Smooth muscle cell (in vitro differentiated cells): ENCODE data around the gene UBE2Q1. TPM values are rescaled to one million over a fixed set of nuclear protein-coding genes. Genes with fewer than 3 reads are reported as not detected.

Source experiments
- DNase-seq: peaks from one replicate; lab custom pipeline; 2025; ENCODE audit not compliant: unreplicated experiment; lab: John Stamatoyannopoulos, UW
- H2AFZ ChIP-seq: fragments of 200-600 bp; sonication (generic); 2 replicates; pipeline ENCODE4 v1.6.0; 2016; ENCODE audit warnings: antibody characterized with exemption, low read depth, mild to moderate bottlenecking
- H3F3A ChIP-seq: fragments of 200-600 bp; sonication (generic); 2 replicates; pipeline ENCODE4 v1.6.0; 2017; ENCODE audit warnings: antibody characterized with exemption, low read depth
- H3K27ac ChIP-seq: fragments of 200-600 bp; sonication (generic); 2 replicates; pipeline ENCODE4 v1.5.1; 2016; ENCODE audit warnings: low read depth, mild to moderate bottlenecking
- H3K27me3 ChIP-seq: fragments of 200-600 bp; sonication (generic); 2 replicates; pipeline ENCODE4 v1.6.1; 2016; ENCODE audit warnings: low read depth, mild to moderate bottlenecking
- H3K36me3 ChIP-seq: fragments of 200-600 bp; sonication (generic); 2 replicates; pipeline ENCODE4 v1.5.1; 2016; ENCODE audit warnings: low read depth
- H3K4me1 ChIP-seq: fragments of 200-600 bp; sonication (generic); 2 replicates; pipeline ENCODE4 v1.5.1; 2016; ENCODE audit warnings: low read depth
- H3K4me2 ChIP-seq: fragments of 200-600 bp; sonication (generic); 2 replicates; pipeline ENCODE4 v1.6.0; 2016; ENCODE audit warnings: mild to moderate bottlenecking
- H3K4me3 ChIP-seq: fragments of 200-600 bp; sonication (generic); 2 replicates; pipeline ENCODE4 v1.5.1; 2016; ENCODE audit warnings: mild to moderate bottlenecking
- H3K79me2 ChIP-seq: fragments of 200-600 bp; sonication (generic); 2 replicates; pipeline ENCODE4 v1.6.0; 2016; ENCODE audit warnings: low read depth, mild to moderate bottlenecking
- H3K9ac ChIP-seq: fragments of 200-600 bp; sonication (generic); 2 replicates; pipeline ENCODE4 v1.6.0; 2016; ENCODE audit warnings: low read depth
- H3K9me3 ChIP-seq: fragments of 200-600 bp; sonication (generic); replicated peaks from 2 replicates; pipeline ENCODE4 v1.5.1; 2016; ENCODE audit warnings: low read depth
- H4K20me1 ChIP-seq: fragments of 200-600 bp; sonication (generic); 2 replicates; pipeline ENCODE4 v1.6.0; 2016; ENCODE audit warnings: low read depth
- WGBS: methylation state at CpG from one replicate; pipeline ENCODE4 v1.1.7; 2016; ENCODE audit warnings: low lambda C conversion rate; 5-methylcytosine and 5-hydroxymethylcytosine counted together
- polyA plus RNA-seq: library from polyadenylated mRNA; unstranded; fragments of >200 nt; fragmentation: Nextera tagmentation; extraction: Ambion mirVana; gene quantifications from 2 replicates; pipeline ENCODE4 v1.2.1, GENCODE V29; 2016
- total RNA-seq: library from RNA; depleted of rRNA; stranded (reverse); fragments of >200 nt; gene quantifications from 2 replicates; pipeline ENCODE4 v1.2.3, GENCODE V29; 2014
- TF ChIP-seq, protein P1 (sequence below): fragments of 200-600 bp; sonication (generic); IDR thresholded peaks from 2 replicates; pipeline ENCODE4 v1.5.1; 2017; ENCODE audit warnings: borderline replicate concordance, mild to moderate bottlenecking, antibody characterized with exemption; ENCODE audit not compliant: insufficient read depth, poor library complexity, severe bottlenecking

Gene UBE2Q1
- total and polyA plus RNA-seq, 2 experiments from 2014 or later: 15.1 to 37.9 TPM

- WGBS: 33% methylated on average over 31 of the region's 43 CpGs
- Histone ChIP-seq H3K36me3 (no peaks in the 10 kb centered on the region), H3K4me2 (no peak overlapping the region), H3K9ac (no peak overlapping the region), H2AFZ (no peak overlapping the region), H3K4me3 (no peak overlapping the region), H3K79me2 (no peaks in the 10 kb centered on the region), H3K27ac (no peak overlapping the region), H4K20me1 (no peaks in the 10 kb centered on the region), H3F3A (no peaks in the 10 kb centered on the region), H3K27me3 (peaks cover 80% of the 10 kb centered on the region), H3K4me1 (peaks cover 5% of the 10 kb centered on the region), H3K9me3 (no peaks in the 10 kb centered on the region)
- DNase-seq: no peak
- TF ChIP-seq, protein P1, sequence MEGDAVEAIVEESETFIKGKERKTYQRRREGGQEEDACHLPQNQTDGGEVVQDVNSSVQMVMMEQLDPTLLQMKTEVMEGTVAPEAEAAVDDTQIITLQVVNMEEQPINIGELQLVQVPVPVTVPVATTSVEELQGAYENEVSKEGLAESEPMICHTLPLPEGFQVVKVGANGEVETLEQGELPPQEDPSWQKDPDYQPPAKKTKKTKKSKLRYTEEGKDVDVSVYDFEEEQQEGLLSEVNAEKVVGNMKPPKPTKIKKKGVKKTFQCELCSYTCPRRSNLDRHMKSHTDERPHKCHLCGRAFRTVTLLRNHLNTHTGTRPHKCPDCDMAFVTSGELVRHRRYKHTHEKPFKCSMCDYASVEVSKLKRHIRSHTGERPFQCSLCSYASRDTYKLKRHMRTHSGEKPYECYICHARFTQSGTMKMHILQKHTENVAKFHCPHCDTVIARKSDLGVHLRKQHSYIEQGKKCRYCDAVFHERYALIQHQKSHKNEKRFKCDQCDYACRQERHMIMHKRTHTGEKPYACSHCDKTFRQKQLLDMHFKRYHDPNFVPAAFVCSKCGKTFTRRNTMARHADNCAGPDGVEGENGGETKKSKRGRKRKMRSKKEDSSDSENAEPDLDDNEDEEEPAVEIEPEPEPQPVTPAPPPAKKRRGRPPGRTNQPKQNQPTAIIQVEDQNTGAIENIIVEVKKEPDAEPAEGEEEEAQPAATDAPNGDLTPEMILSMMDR: no peak
Measured at GRCh38 chr1:154502744-154503115, 55.7 kb downstream of the UBE2Q1 start.

DNA sequence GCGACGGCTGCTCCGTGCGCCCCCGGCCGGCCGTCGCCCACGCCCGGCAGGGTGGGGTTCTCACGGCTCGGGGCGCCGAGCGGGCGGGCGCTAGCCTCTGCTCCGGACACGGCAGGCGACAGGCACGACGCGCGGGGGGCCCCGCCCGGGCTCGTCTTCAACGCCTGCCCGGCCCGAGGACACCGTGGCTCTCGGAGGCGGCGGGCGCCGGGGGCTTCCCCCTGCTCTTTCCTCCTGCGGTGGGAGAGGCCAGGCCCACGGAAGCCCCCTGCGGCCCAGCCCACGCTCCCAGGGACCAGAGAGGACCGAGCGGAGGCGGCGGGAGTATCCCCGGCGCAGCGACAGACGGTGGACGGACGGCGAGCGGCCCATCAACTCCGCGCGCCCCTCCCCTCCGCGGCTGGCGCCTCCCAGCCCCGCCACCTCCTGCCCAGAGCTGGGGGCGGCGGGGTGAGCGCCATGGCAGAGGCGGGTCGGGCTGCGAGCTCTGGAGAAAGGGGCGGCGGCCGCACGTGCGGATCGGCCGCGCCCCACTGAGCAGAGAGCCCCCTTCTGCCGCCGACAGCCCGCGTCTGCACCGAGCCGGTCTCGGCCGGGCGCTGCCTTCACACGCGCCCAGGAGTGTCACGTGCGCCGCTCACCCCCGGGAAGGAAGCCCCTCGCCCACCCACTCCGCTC is 56.3 kb downstream of the UBE2Q1 start, which contains the start of the genes SHE and TDRD10:
TSS of gene SHE (minus strand) at position 347 of the 678 bp plus-strand sequence. CDS start 386 bp downstream, outside the sequence.
TSS of gene TDRD10 (plus strand) at position 154 of the 678 bp plus-strand sequence. CDS start 4,685 bp downstream, outside the sequence.
- H3K27ac ChIP-seq: no peak within 1 kb of the TSS
- peak within 1 kb of the TSS; percentile 84 for H3K4me2 ChIP-seq
- H3K36me3 ChIP-seq: no peaks in the 10 kb centered on the region
- H3F3A ChIP-seq: no peaks in the 10 kb centered on the region
- 9% methylated on average over 46 of the region's 90 CpGs for WGBS
- peak within 1 kb of the TSS; percentile 54 for H2AFZ ChIP-seq
- H3K4me1 ChIP-seq: peaks cover 5% of the 10 kb centered on the region
- no peaks in the 10 kb centered on the region for H3K9me3 ChIP-seq
- peaks cover 75% of the 10 kb centered on the region for H3K27me3 ChIP-seq
- TF ChIP-seq, protein P1: no peak
- H4K20me1 ChIP-seq: no peaks in the 10 kb centered on the region
- H3K9ac ChIP-seq: no peak within 1 kb of the TSS
- H3K79me2 ChIP-seq: no peaks in the 10 kb centered on the region
- H3K4me3 ChIP-seq: peak within 1 kb of the TSS; percentile 44
- no peak for DNase-seq

- H3K4me2 ChIP-seq: peak overlapping the region; percentile 84
- H3K4me1 ChIP-seq: peaks cover 8% of the 10 kb centered on the region
- no peaks in the 10 kb centered on the region for H3K36me3 ChIP-seq
- peak overlapping the region; percentile 44 for H3K4me3 ChIP-seq
- no peak overlapping the region for H3K27ac ChIP-seq
- no peak overlapping the region for H3K9ac ChIP-seq
- no peaks in the 10 kb centered on the region for H3K9me3 ChIP-seq
- H4K20me1 ChIP-seq: no peaks in the 10 kb centered on the region
- peak overlapping the region; percentile 54 for H2AFZ ChIP-seq
- no peak for DNase-seq
- 6% methylated on average over 54 of the region's 54 CpGs for WGBS
- H3K27me3 ChIP-seq: peaks cover 68% of the 10 kb centered on the region
- H3K79me2 ChIP-seq: no peaks in the 10 kb centered on the region
- TF ChIP-seq, protein P1: no peak
- peaks cover 6% of the 10 kb centered on the region for H3F3A ChIP-seq
Measured at GRCh38 chr1:154501423-154502065, 56.9 kb downstream of the UBE2Q1 start.
